ENCODE results near the gene SETX. TPM values are rescaled to one million over a fixed set of nuclear protein-coding genes. Genes with fewer than 3 reads are reported as not detected.

Gene SETX
- total RNA-seq, 1 experiment from 2014 or later: 32.0 TPM

- no peak for DNase-seq (ENCODE audit: low read depth)
Measured at GRCh38 chr9:132218208-132218607, 136.6 kb downstream of the SETX start.

- no peak for DNase-seq (ENCODE audit: low read depth)
Measured at GRCh38 chr9:132216861-132217619, 137.7 kb downstream of the SETX start.

GRCh38 chr9:132214027-132214622 lies 140.7 kb downstream of the SETX start:
- peak; percentile 52 for DNase-seq (ENCODE audit: low read depth)

- DNase-seq (ENCODE audit: low read depth): no peak
Measured at GRCh38 chr9:132211570-132211969, 143.2 kb downstream of the SETX start.

Other genes with a start within 250 kb of the SETX start
- gene NTNG2, start 192.9 kb downstream of the SETX start, total RNA-seq (2014; rRNA removed): 2.2 and 2.4 TPM in 2 replicates
- gene TTF1, start 51.9 kb upstream of the SETX start, total RNA-seq (2014; rRNA removed): 15.7 and 15.9 TPM in 2 replicates
- not detected in 2 replicates for gene CFAP77, start 55.2 kb upstream of the SETX start, total RNA-seq (2014; rRNA removed)
- gene BARHL1, start 227.6 kb upstream of the SETX start, total RNA-seq (2014; rRNA removed): not detected in 2 replicates